GM12892 (cell line): ENCODE results near the gene TSPAN33.

Experiments used
- POLR2A ChIP-seq: IDR thresholded peaks from 2 replicates; pipeline ENCODE4 v1.6.1; 2011; ENCODE audit warnings: low read depth, low read length, control low read depth
- POLR2AphosphoS5 ChIP-seq: IDR thresholded peaks from 2 replicates; pipeline ENCODE4 v1.6.1; 2011; ENCODE audit warnings: low read depth, low read length, control low read depth
- TAF1 ChIP-seq: IDR thresholded peaks from 2 replicates; pipeline ENCODE4 v1.6.1; 2011; ENCODE audit warnings: low read depth, mild to moderate bottlenecking, control low read depth, low read length, borderline replicate concordance

- no peak for TF ChIP-seq POLR2A
- TF ChIP-seq TAF1 = no peak
- TF ChIP-seq POLR2AphosphoS5 = no peak
Measured at GRCh38 chr7:129134356-129134987, 10.0 kb upstream of the TSPAN33 start.
